Measurements from ENCODE around the gene BCL11B.

DNA sequence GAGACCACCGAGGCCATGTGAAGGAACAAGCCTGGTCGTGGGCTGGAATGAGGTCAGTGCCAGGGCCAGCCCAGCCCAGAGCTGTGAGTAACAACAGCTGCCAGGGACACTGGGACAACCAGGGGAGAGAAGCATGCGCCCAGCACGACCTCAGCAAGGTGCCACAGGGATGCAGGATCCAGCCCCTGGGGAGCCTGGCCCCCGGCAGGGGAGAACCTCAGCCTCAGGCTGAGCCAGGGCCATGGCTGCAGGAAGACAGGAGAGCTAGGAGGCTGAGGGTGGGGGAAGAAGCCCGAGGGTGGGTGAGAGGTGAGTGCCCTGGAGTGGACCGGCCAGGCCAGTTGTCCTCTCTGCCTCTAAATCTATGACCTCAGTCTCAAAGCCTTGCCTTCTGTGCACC lies 62.6 kb downstream of the BCL11B start:
- TF ChIP-seq, protein P1, sequence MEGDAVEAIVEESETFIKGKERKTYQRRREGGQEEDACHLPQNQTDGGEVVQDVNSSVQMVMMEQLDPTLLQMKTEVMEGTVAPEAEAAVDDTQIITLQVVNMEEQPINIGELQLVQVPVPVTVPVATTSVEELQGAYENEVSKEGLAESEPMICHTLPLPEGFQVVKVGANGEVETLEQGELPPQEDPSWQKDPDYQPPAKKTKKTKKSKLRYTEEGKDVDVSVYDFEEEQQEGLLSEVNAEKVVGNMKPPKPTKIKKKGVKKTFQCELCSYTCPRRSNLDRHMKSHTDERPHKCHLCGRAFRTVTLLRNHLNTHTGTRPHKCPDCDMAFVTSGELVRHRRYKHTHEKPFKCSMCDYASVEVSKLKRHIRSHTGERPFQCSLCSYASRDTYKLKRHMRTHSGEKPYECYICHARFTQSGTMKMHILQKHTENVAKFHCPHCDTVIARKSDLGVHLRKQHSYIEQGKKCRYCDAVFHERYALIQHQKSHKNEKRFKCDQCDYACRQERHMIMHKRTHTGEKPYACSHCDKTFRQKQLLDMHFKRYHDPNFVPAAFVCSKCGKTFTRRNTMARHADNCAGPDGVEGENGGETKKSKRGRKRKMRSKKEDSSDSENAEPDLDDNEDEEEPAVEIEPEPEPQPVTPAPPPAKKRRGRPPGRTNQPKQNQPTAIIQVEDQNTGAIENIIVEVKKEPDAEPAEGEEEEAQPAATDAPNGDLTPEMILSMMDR (IDR thresholded peaks at IDR 0.05): no peak
- TF ChIP-seq POLR2AphosphoS5 (IDR thresholded peaks at IDR 0.05) (no peak), POLR2A (IDR thresholded peaks at IDR 0.05) (no peak), EP300 (IDR thresholded peaks at IDR 0.05) (no peak)

Measured in gastroesophageal sphincter (tissue), 3 donors.